ENCODE results near the gene KDM4C. TPM values are rescaled to one million over a fixed set of nuclear protein-coding genes. Genes with fewer than 3 reads are reported as not detected.

The KDM4C gene
- total RNA-seq, 4 donors from 2014 or later: 52.1 to 83.6 (median 65.5) TPM

DNA sequence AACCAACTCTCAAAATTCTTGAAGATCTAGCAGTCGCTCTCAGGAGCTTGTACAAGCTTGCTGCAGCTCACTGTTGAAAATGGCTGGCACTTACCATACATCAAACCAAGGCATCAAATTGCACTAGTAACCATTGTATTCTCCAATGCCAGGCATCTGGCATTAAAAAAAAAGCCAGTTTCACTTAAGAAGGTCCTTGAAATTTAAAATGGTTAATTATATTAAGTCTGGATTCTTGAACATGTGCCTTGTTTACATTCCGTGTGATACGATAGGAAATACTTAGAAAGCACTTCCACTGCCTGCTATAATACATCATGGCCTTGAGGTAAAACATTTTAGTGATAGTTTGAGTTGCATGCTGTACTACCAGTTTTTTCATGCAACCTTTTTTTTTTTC, 300.7 kb downstream of the KDM4C start:
- WGBS, 2 donors: 73 to 84% methylated on average over 3 of the region's 3 CpGs
- H3K36me3 ChIP-seq: no peaks in the 10 kb centered on the region
- peaks cover 3 to 5% of the 10 kb centered on the region in 2 donors for H3K4me1 ChIP-seq
- no peak overlapping the region for H3K27ac ChIP-seq
- no peak overlapping the region for H3K4me3 ChIP-seq (replicated peaks in 1 of 3)
- no peaks in the 10 kb centered on the region for H3K27me3 ChIP-seq
- TF ChIP-seq POLR2A (IDR thresholded peaks at IDR 0.05) (no peak), CTCF (IDR thresholded peaks at IDR 0.05) (no peak)
- H3K9me3 ChIP-seq: no peaks in the 10 kb centered on the region
- no peak for DNase-seq
- intact Hi-C loops (cut with DNase I): loop anchor here (10.0 kb wide), 1 partner anchor 476 kb away; no protein-coding TSS in a partner anchor

DNA sequence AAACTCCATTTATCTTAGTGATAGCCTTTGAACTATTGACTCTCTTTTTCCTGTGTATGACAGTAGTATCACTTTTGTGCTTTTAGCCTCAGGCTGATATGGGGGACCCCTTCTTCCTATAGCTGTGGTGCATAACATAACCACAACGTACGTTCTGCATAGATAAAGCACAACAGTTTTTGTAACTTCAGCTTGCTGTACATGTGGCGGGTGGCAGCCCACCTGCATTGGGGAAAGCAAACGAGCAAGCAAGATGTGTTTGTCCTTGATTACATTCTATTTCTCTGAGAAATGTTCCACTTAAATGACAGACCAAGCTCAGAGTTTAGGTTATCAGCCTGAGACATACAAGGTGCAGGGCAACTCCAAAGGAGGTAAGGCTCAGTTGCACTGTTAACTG, 309.4 kb downstream of the KDM4C start:
- Histone ChIP-seq H3K4me3 (replicated peaks in 1 of 3) (no peak overlapping the region), H3K9me3 (no peaks in the 10 kb centered on the region), H3K27ac (no peak overlapping the region), H3K36me3 (no peaks in the 10 kb centered on the region), H3K4me1 (peaks cover 3% of the 10 kb centered on the region in 2 donors), H3K27me3 (no peaks in the 10 kb centered on the region)
- no peak for TF ChIP-seq CTCF (IDR thresholded peaks at IDR 0.05)
- TF ChIP-seq POLR2A (IDR thresholded peaks at IDR 0.05): no peak
- WGBS, 2 donors: 71% methylated on average over 4 of the region's 4 CpGs
- DNase-seq: no peak
- intact Hi-C loops (cut with DNase I): no loop called here

DNA sequence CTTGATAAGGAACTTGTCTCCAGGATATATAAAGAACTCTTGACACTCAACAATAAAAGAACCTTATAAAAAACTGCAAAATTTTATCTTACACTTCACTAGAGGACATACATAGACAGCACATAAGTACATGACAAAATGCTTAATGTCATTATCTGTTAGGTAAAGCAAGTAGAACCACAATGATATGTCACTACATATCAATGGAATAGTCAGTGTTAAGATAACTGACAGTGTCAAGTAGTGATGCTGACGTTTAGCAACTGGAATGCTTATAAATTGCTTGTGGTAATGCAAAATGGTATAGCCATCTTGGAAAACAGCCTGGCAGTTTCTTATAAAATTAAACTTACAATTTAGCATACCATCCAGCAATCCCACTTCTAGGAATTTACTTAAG, 314.1 kb downstream of the KDM4C start:
- TF ChIP-seq POLR2A (IDR thresholded peaks at IDR 0.05): no peak
- TF ChIP-seq CTCF (IDR thresholded peaks at IDR 0.05): no peak
- no peak for DNase-seq
- Histone ChIP-seq H3K27ac (no peak overlapping the region), H3K4me1 (no peaks in the 10 kb centered on the region), H3K36me3 (no peaks in the 10 kb centered on the region), H3K4me3 (replicated peaks in 1 of 3) (no peak overlapping the region), H3K9me3 (no peaks in the 10 kb centered on the region), H3K27me3 (no peaks in the 10 kb centered on the region)
- WGBS, 2 donors: 97% methylated on average over 1 of the region's 1 CpG
- intact Hi-C loops (cut with DNase I): no loop called here

- Histone ChIP-seq H3K27ac (no peak overlapping the region), H3K27me3 (no peaks in the 10 kb centered on the region), H3K36me3 (no peaks in the 10 kb centered on the region), H3K4me1 (no peaks in the 10 kb centered on the region), H3K9me3 (no peaks in the 10 kb centered on the region), H3K4me3 (replicated peaks in 1 of 3) (no peak overlapping the region)
- intact Hi-C loops (cut with DNase I): no loop called here
- WGBS, 2 donors: 98 to 100% methylated on average over 2 of the region's 2 CpGs
- no peak for DNase-seq
- TF ChIP-seq POLR2A (IDR thresholded peaks at IDR 0.05): no peak
- no peak for TF ChIP-seq CTCF (IDR thresholded peaks at IDR 0.05)
Observed at GRCh38 chr9:7073706-7074105, 315.9 kb downstream of the KDM4C start.

DNA sequence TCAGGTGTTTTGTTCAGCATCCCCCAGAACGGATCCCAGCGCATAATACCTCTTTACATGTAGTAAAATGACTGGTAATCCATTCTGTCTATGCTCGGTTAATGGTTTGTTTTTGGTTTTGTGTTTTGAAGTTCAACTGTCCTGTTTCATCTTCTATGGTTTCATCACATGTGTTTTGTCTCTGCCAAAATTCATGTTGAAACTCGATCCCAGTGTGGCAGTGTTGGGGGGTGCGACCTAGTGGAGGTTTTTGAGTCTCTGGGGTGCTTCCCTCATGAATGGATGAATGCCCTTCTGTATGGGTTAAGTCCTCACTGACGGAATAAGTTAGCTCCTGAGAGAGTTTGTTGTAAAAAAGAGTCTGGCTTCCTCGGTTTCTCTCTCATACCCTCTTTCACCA, 317.4 kb downstream of the KDM4C start:
- H3K27ac ChIP-seq: no peak overlapping the region
- H3K4me1 ChIP-seq: no peaks in the 10 kb centered on the region
- H3K4me3 ChIP-seq (replicated peaks in 1 of 3): no peak overlapping the region
- H3K27me3 ChIP-seq: no peaks in the 10 kb centered on the region
- H3K9me3 ChIP-seq: no peaks in the 10 kb centered on the region
- no peak for DNase-seq
- TF ChIP-seq POLR2A (IDR thresholded peaks at IDR 0.05): no peak
- no peak for TF ChIP-seq CTCF (IDR thresholded peaks at IDR 0.05)
- H3K36me3 ChIP-seq: no peaks in the 10 kb centered on the region
- 92 to 95% methylated on average over 7 of the region's 7 CpGs for WGBS, 2 donors
- intact Hi-C loops (cut with DNase I): no loop called here

Measured in thyroid gland (tissue), 4 donors.